ENCODE results near the gene SPOCK1.

SPOCK1 gene

GRCh38 chr5:137128012-137128411, 371.1 kb downstream of the SPOCK1 start:
- H3K27me3 ChIP-seq (ENCODE audit: control insufficient read depth, insufficient read depth, low read length), result no peaks in the 10 kb centered on the region
- H3K4me2 ChIP-seq (ENCODE audit: low read length), result no peak overlapping the region
- no peaks in the 10 kb centered on the region for H3K9me3 ChIP-seq (replicated peaks; ENCODE audit: low read length)
- H3K4me1 ChIP-seq (ENCODE audit: control insufficient read depth, insufficient read depth, low read length), result no peaks in the 10 kb centered on the region
- H3K9ac ChIP-seq (ENCODE audit: low read depth, low read length), result no peak overlapping the region
- no peaks in the 10 kb centered on the region for H3K36me3 ChIP-seq (ENCODE audit: insufficient read depth, low read length)
- no peak overlapping the region for H3K4me3 ChIP-seq (ENCODE audit: low read length)

- Histone ChIP-seq H3K9me3 (replicated peaks; ENCODE audit: low read length) (no peaks in the 10 kb centered on the region), H3K9ac (ENCODE audit: low read depth, low read length) (no peak overlapping the region), H3K27me3 (ENCODE audit: control insufficient read depth, insufficient read depth, low read length) (no peaks in the 10 kb centered on the region), H3K4me1 (ENCODE audit: control insufficient read depth, insufficient read depth, low read length) (no peaks in the 10 kb centered on the region), H3K4me3 (ENCODE audit: low read length) (no peak overlapping the region), H3K4me2 (ENCODE audit: low read length) (no peak overlapping the region), H3K36me3 (ENCODE audit: insufficient read depth, low read length) (no peaks in the 10 kb centered on the region)
Measured at GRCh38 chr5:137126829-137127228, 372.3 kb downstream of the SPOCK1 start.

DNA sequence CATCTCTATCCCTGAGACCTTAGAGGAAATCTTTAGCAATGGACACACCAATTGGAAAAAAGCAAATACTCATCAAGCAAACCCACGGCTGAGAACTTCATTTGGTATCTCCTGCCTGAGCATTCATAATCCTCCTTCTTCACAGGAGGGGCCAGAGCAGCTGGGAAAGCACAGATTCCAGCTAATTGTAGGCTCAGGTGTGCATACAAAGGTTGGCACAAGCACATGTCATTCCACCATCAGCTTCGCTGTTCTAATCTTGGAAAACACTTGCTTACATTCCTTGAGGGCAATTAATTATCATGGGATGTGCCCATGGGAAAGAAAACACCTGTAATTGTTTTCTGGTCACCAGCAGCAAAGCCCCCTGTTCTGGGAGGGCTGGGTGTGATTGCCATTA, 376.6 kb downstream of the SPOCK1 start:
- H3K9ac ChIP-seq (ENCODE audit: low read depth, low read length), result no peak overlapping the region
- no peak overlapping the region for H3K4me3 ChIP-seq (ENCODE audit: low read length)
- no peak overlapping the region for H3K4me2 ChIP-seq (ENCODE audit: low read length)
- H3K36me3 ChIP-seq (ENCODE audit: insufficient read depth, low read length), result no peaks in the 10 kb centered on the region
- H3K4me1 ChIP-seq (ENCODE audit: control insufficient read depth, insufficient read depth, low read length), result peaks cover 10% of the 10 kb centered on the region
- no peaks in the 10 kb centered on the region for H3K9me3 ChIP-seq (replicated peaks; ENCODE audit: low read length)
- no peaks in the 10 kb centered on the region for H3K27me3 ChIP-seq (ENCODE audit: control insufficient read depth, insufficient read depth, low read length)

GRCh38 chr5:137122075-137122474, 377.1 kb downstream of the SPOCK1 start:
- H3K36me3 ChIP-seq (ENCODE audit: insufficient read depth, low read length), result no peaks in the 10 kb centered on the region
- no peaks in the 10 kb centered on the region for H3K27me3 ChIP-seq (ENCODE audit: control insufficient read depth, insufficient read depth, low read length)
- H3K4me1 ChIP-seq (ENCODE audit: control insufficient read depth, insufficient read depth, low read length), result peaks cover 10% of the 10 kb centered on the region
- H3K4me2 ChIP-seq (ENCODE audit: low read length), result no peak overlapping the region
- no peak overlapping the region for H3K9ac ChIP-seq (ENCODE audit: low read depth, low read length)
- no peaks in the 10 kb centered on the region for H3K9me3 ChIP-seq (replicated peaks; ENCODE audit: low read length)
- no peak overlapping the region for H3K4me3 ChIP-seq (ENCODE audit: low read length)

DNA sequence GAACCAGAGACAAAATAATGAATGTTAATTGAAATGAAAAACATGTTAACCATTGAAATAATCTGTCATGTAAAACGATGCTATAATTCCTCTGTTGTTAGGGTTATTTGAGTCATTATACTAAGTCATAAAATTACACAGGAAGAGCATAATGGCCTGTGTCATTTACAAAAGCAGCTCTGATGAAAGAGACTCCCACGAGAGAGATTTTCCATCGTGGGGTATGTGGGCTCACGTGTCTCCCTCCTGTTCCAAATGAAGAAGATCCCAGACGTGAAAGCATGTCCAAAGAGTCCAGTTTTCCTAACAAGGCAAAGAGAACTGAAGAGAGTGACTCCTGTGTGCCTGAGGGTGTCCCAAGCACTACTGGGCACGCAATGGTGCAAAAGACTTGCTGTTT, 379.8 kb downstream of the SPOCK1 start:
- no peaks in the 10 kb centered on the region for H3K36me3 ChIP-seq (ENCODE audit: insufficient read depth, low read length)
- H3K9me3 ChIP-seq (replicated peaks; ENCODE audit: low read length), result no peaks in the 10 kb centered on the region
- no peak overlapping the region for H3K4me2 ChIP-seq (ENCODE audit: low read length)
- no peak overlapping the region for H3K9ac ChIP-seq (ENCODE audit: low read depth, low read length)
- H3K4me3 ChIP-seq (ENCODE audit: low read length), result no peak overlapping the region
- H3K4me1 ChIP-seq (ENCODE audit: control insufficient read depth, insufficient read depth, low read length), result peaks cover 18% of the 10 kb centered on the region
- H3K27me3 ChIP-seq (ENCODE audit: control insufficient read depth, insufficient read depth, low read length), result no peaks in the 10 kb centered on the region

DNA sequence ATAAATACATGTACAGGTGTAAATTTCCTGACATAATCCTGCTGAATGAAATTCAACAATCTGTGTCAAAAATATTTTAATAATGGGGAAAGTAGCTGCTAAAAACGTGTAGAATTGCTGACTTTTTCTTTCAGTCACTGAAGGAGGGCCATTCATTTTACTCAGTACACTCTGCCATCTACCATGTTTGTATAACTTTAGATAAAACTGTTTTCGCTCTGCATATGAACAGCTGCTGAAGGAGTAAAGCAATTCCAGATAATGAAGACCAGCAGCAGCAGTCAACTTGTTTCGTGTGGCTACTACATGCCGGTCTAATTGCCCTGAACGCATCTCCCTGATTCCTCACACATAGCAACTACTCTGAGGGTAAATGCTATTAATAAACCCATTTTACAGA, 380.5 kb downstream of the SPOCK1 start:
- Histone ChIP-seq H3K36me3 (ENCODE audit: insufficient read depth, low read length) (no peaks in the 10 kb centered on the region), H3K4me1 (ENCODE audit: control insufficient read depth, insufficient read depth, low read length) (peaks cover 22% of the 10 kb centered on the region), H3K9ac (ENCODE audit: low read depth, low read length) (no peak overlapping the region), H3K9me3 (replicated peaks; ENCODE audit: low read length) (no peaks in the 10 kb centered on the region), H3K4me3 (ENCODE audit: low read length) (no peak overlapping the region), H3K27me3 (ENCODE audit: control insufficient read depth, insufficient read depth, low read length) (no peaks in the 10 kb centered on the region), H3K4me2 (ENCODE audit: low read length) (no peak overlapping the region)

DNA sequence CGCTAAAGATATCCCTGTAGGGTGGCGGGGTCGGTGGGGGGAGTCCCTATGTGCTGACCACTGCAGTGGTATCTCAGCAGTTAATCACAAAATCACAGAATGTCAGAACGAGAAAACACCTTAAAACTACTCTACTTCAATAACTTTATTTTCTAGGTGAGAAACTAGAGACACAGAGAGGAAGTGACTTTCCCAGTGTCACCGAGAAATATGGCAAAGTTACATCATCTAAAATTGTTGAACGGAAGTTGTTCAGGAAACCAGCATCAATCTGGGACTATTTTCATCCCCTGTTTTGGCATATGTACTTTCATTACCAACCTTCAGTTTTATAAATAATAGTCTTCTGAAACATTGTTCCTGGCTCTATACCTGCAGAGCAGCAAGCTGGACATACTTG, 384.0 kb downstream of the SPOCK1 start:
- no peaks in the 10 kb centered on the region for H3K36me3 ChIP-seq (ENCODE audit: insufficient read depth, low read length)
- H3K9ac ChIP-seq (ENCODE audit: low read depth, low read length), result no peak overlapping the region
- H3K4me3 ChIP-seq (ENCODE audit: low read length), result no peak overlapping the region

GRCh38 chr5:137114529-137114928, 384.6 kb downstream of the SPOCK1 start:
- Histone ChIP-seq H3K9ac (ENCODE audit: low read depth, low read length) (no peak overlapping the region), H3K4me1 (ENCODE audit: control insufficient read depth, insufficient read depth, low read length) (peaks cover 20% of the 10 kb centered on the region), H3K36me3 (ENCODE audit: insufficient read depth, low read length) (no peaks in the 10 kb centered on the region), H3K9me3 (replicated peaks; ENCODE audit: low read length) (no peaks in the 10 kb centered on the region), H3K27me3 (ENCODE audit: control insufficient read depth, insufficient read depth, low read length) (no peaks in the 10 kb centered on the region), H3K4me2 (ENCODE audit: low read length) (no peak overlapping the region), H3K4me3 (ENCODE audit: low read length) (no peak overlapping the region)

More for the DNA sequence above, 384.0 kb downstream of the SPOCK1 start:
- Histone ChIP-seq H3K4me1 (ENCODE audit: control insufficient read depth, insufficient read depth, low read length) (peaks cover 22% of the 10 kb centered on the region), H3K27me3 (ENCODE audit: control insufficient read depth, insufficient read depth, low read length) (no peaks in the 10 kb centered on the region), H3K9me3 (replicated peaks; ENCODE audit: low read length) (no peaks in the 10 kb centered on the region), H3K4me2 (ENCODE audit: low read length) (no peak overlapping the region)

GRCh38 chr5:137113939-137114338, 385.2 kb downstream of the SPOCK1 start:
- Histone ChIP-seq H3K9me3 (replicated peaks; ENCODE audit: low read length) (no peaks in the 10 kb centered on the region), H3K4me2 (ENCODE audit: low read length) (no peak overlapping the region), H3K36me3 (ENCODE audit: insufficient read depth, low read length) (no peaks in the 10 kb centered on the region)

GRCh38 chr5:137113161-137113560, 386.0 kb downstream of the SPOCK1 start:
- no peak overlapping the region for H3K4me2 ChIP-seq (ENCODE audit: low read length)
- H3K9me3 ChIP-seq (replicated peaks; ENCODE audit: low read length), result no peaks in the 10 kb centered on the region
- no peaks in the 10 kb centered on the region for H3K36me3 ChIP-seq (ENCODE audit: insufficient read depth, low read length)
- H3K27me3 ChIP-seq (ENCODE audit: control insufficient read depth, insufficient read depth, low read length), result no peaks in the 10 kb centered on the region
- H3K4me1 ChIP-seq (ENCODE audit: control insufficient read depth, insufficient read depth, low read length), result peaks cover 12% of the 10 kb centered on the region
- H3K4me3 ChIP-seq (ENCODE audit: low read length), result no peak overlapping the region
- H3K9ac ChIP-seq (ENCODE audit: low read depth, low read length), result no peak overlapping the region

More at GRCh38 chr5:137113939-137114338, 385.2 kb downstream of the SPOCK1 start:
- peaks cover 14% of the 10 kb centered on the region for H3K4me1 ChIP-seq (ENCODE audit: control insufficient read depth, insufficient read depth, low read length)
- no peak overlapping the region for H3K4me3 ChIP-seq (ENCODE audit: low read length)
- no peak overlapping the region for H3K9ac ChIP-seq (ENCODE audit: low read depth, low read length)
- no peaks in the 10 kb centered on the region for H3K27me3 ChIP-seq (ENCODE audit: control insufficient read depth, insufficient read depth, low read length)

GRCh38 chr5:137105351-137106035, 393.6 kb downstream of the SPOCK1 start:
- H3K9me3 ChIP-seq (replicated peaks; ENCODE audit: low read length), result no peaks in the 10 kb centered on the region
- H3K4me3 ChIP-seq (ENCODE audit: low read length), result no peak overlapping the region
- H3K36me3 ChIP-seq (ENCODE audit: insufficient read depth, low read length), result no peaks in the 10 kb centered on the region
- no peaks in the 10 kb centered on the region for H3K4me1 ChIP-seq (ENCODE audit: control insufficient read depth, insufficient read depth, low read length)
- no peaks in the 10 kb centered on the region for H3K27me3 ChIP-seq (ENCODE audit: control insufficient read depth, insufficient read depth, low read length)
- H3K9ac ChIP-seq (ENCODE audit: low read depth, low read length), result no peak overlapping the region
- no peak overlapping the region for H3K4me2 ChIP-seq (ENCODE audit: low read length)

DNA sequence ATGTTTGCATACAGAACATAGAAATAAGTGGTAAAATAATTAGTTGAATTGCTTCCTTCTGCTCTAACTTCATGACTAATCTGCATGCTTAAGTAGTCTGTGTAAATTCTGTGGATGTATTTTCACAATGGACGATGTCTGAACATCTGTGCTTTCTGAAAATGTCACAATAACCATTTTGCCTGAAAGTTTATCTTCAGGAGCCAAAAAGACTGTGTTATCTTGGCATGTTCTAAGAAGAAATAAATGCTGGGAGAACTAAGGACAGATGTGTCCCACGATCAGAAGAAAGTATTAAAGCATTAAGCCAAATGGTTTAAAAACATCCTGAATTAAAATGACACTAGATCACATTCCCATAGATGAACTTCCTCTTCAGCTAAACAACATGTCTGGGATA, 397.6 kb downstream of the SPOCK1 start:
- Histone ChIP-seq H3K9ac (ENCODE audit: low read depth, low read length) (no peak overlapping the region), H3K27me3 (ENCODE audit: control insufficient read depth, insufficient read depth, low read length) (no peaks in the 10 kb centered on the region), H3K4me1 (ENCODE audit: control insufficient read depth, insufficient read depth, low read length) (peaks cover 10% of the 10 kb centered on the region), H3K4me3 (ENCODE audit: low read length) (no peak overlapping the region), H3K9me3 (replicated peaks; ENCODE audit: low read length) (no peaks in the 10 kb centered on the region), H3K4me2 (ENCODE audit: low read length) (no peak overlapping the region), H3K36me3 (ENCODE audit: insufficient read depth, low read length) (no peaks in the 10 kb centered on the region)
